Measurements from ENCODE around the gene ASXL1.
"Not testable (repeated sequence)": the region's sequence is repeated elsewhere in the genome, so short reads cannot be mapped to it uniquely, and the experiment has no call there.

Gene ASXL1

GRCh38 chr20:32362901-32363364 lies 4.8 kb downstream of the ASXL1 start:
- no peak for DNase-seq (ENCODE audit: low read depth in 2 of 2)

GRCh38 chr20:32363492-32363891 lies 5.4 kb downstream of the ASXL1 start:
- DNase-seq (ENCODE audit: low read depth in 2 of 2): no peak

GRCh38 chr20:32364554-32365208 lies 6.5 kb downstream of the ASXL1 start:
- no peak for DNase-seq (ENCODE audit: low read depth in 2 of 2)

GRCh38 chr20:32365564-32365963 lies 7.4 kb downstream of the ASXL1 start:
- DNase-seq (ENCODE audit: low read depth in 2 of 2): no peak

GRCh38 chr20:32366380-32366779 lies 8.2 kb downstream of the ASXL1 start:
- DNase-seq (ENCODE audit: low read depth in 2 of 2): no peak

- no peak for DNase-seq (ENCODE audit: low read depth in 2 of 2)
These were observed 10.2 kb downstream of the ASXL1 start for GRCh38 chr20:32368323-32368722.

- DNase-seq (ENCODE audit: low read depth in 2 of 2): no peak
These were observed 10.8 kb downstream of the ASXL1 start for GRCh38 chr20:32368925-32369324.

- DNase-seq (ENCODE audit: low read depth in 2 of 2): no peak
These were observed 12.8 kb downstream of the ASXL1 start for GRCh38 chr20:32370897-32371296.

- DNase-seq (ENCODE audit: low read depth in 2 of 2): no peak
These were observed 20.3 kb downstream of the ASXL1 start for GRCh38 chr20:32378461-32378860.

GRCh38 chr20:32380037-32380436 lies 21.9 kb downstream of the ASXL1 start:
- DNase-seq (ENCODE audit: low read depth in 2 of 2): not testable (repeated sequence)

GRCh38 chr20:32380745-32381144 lies 22.6 kb downstream of the ASXL1 start:
- no peak for DNase-seq (ENCODE audit: low read depth in 2 of 2)

- DNase-seq (ENCODE audit: low read depth in 2 of 2): no peak
These were observed 24.2 kb downstream of the ASXL1 start for GRCh38 chr20:32382102-32382950.

- not testable (repeated sequence) for DNase-seq (ENCODE audit: low read depth in 2 of 2)
These were observed 25.3 kb downstream of the ASXL1 start for GRCh38 chr20:32383441-32383840.

GRCh38 chr20:32385541-32385940 lies 27.4 kb downstream of the ASXL1 start:
- no peak for DNase-seq (ENCODE audit: low read depth in 2 of 2)

- DNase-seq (ENCODE audit: low read depth in 2 of 2): no peak
These were observed 28.0 kb downstream of the ASXL1 start for GRCh38 chr20:32386091-32386490.

GRCh38 chr20:32387252-32387651 lies 29.1 kb downstream of the ASXL1 start:
- no peak for DNase-seq (ENCODE audit: low read depth in 2 of 2)

- DNase-seq (ENCODE audit: low read depth in 2 of 2): no peak
These were observed 32.9 kb downstream of the ASXL1 start for GRCh38 chr20:32391003-32391402.

- no peak for DNase-seq (ENCODE audit: low read depth in 2 of 2)
These were observed 36.9 kb downstream of the ASXL1 start for GRCh38 chr20:32395066-32395465.

- DNase-seq (ENCODE audit: low read depth in 2 of 2): no peak
These were observed 38.6 kb downstream of the ASXL1 start for GRCh38 chr20:32396646-32397160.

- DNase-seq (ENCODE audit: low read depth in 2 of 2): no peak
These were observed 39.5 kb downstream of the ASXL1 start for GRCh38 chr20:32397567-32398084.

- DNase-seq (ENCODE audit: low read depth in 2 of 2): no peak
These were observed 42.3 kb downstream of the ASXL1 start for GRCh38 chr20:32400476-32400875.

GRCh38 chr20:32404017-32404416 lies 45.9 kb downstream of the ASXL1 start:
- no peak for DNase-seq (ENCODE audit: low read depth in 2 of 2)

GRCh38 chr20:32406701-32407100 lies 48.6 kb downstream of the ASXL1 start:
- DNase-seq (ENCODE audit: low read depth in 2 of 2): no peak

All from stimulated activated CD4-positive, alpha-beta T cell treated with anti-CD3 and anti-CD28 coated beads, Interleukin-1b, Interleukin-23, amount 100 ng/mL, for 1 hour (primary cell).